Activated CD4-positive, alpha-beta T cell treated with anti-CD3 and anti-CD28 coated beads, Interleukin-2, amount 10 ng/mL, durations not matched to agents 24 days and 14 days (primary cell): ENCODE data around the gene SLC6A7. TPM values are rescaled to one million over a fixed set of nuclear protein-coding genes. Genes with fewer than 3 reads are reported as not detected.
"Not testable (repeated sequence)": the region's sequence is repeated elsewhere in the genome, so short reads cannot be mapped to it uniquely, and the experiment has no call there.

Source experiments
- DNase-seq: peaks from one replicate; pipeline ENCODE4 v3.0.0; 2022
- H3K27ac Mint-ChIP-seq: one replicate; pipeline ENCODE4 v1.8.0; 2022; ENCODE audit warnings: mild to moderate bottlenecking, mixed read lengths
- H3K27me3 Mint-ChIP-seq: one replicate; pipeline ENCODE4 v1.8.0; 2022; ENCODE audit warnings: mixed read lengths
- H3K36me3 Mint-ChIP-seq: one replicate; pipeline ENCODE4 v1.8.0; 2022; ENCODE audit warnings: low read depth, mild to moderate bottlenecking, mixed read lengths
- H3K4me1 Mint-ChIP-seq: one replicate; pipeline ENCODE4 v1.8.0; 2021; ENCODE audit warnings: mixed read lengths
- H3K4me3 Mint-ChIP-seq: one replicate; pipeline ENCODE4 v1.8.0; 2022; ENCODE audit warnings: mild to moderate bottlenecking, moderate library complexity, mixed read lengths
- H3K9me3 Mint-ChIP-seq: one replicate; pipeline ENCODE4 v1.8.0; 2021; ENCODE audit warnings: mixed read lengths
- intact Hi-C: fragments of 100-400 bp; cut with micrococcal nuclease; formaldehyde crosslinking; loops from one replicate; pipeline ENCODE4 v1.15.1; 2023
- total RNA-seq: library from RNA; stranded (reverse); gene quantifications from 2 replicates; pipeline ENCODE4 v1.2.3, GENCODE V29; 2022

The SLC6A7 gene
- total RNA-seq, 1 donor from 2014 or later = not detected

DNA sequence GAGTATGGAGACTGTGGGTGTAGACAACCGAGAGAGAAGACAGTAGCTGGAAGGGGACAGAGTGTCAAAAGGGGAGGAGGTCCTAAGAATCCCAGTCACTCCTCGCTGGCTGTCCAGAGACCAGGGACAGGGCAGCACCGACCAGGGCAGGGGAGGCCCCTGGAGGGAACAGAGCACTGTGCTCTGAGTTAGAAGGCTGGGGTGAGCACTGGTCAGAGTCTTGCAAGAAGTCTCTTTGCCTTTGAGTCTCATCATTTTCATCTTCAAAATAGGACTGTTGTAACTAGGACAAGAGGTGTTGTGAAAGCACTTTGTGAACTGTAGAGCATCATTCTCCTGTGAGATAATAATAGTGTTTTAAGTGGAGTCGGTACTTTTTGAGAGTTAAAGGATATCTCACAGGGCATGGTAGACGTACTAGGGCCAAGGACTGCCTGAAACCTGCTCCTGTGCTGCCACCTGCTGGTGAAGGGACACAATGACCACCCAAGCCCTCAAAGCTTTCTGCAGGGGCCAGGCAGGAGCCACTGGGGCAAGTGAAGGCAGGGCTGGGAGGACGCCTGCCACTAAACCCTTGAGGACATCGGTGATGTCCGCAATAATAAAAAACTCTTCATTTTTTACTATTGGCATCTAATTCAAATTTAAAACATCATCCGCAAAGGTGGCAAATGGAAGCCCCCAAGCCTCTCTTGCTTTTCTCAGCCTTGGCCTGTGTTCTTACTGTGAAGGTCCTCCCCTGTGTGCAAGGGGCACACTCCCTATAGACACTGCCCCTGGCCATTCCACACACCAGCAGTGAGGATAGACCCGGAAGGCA, 28.2 kb downstream of the SLC6A7 start:
- Mint-ChIP-seq H3K4me3 (no peak overlapping the region), H3K27ac (no peak overlapping the region), H3K4me1 (no peaks in the 10 kb centered on the region), H3K9me3 (no peaks in the 10 kb centered on the region), H3K36me3 (no peaks in the 10 kb centered on the region), H3K27me3 (peaks cover 3% of the 10 kb centered on the region)
- peak; percentile 94 for DNase-seq
- intact Hi-C loops = loop anchor here (1.0 to 10.0 kb wide), 4 partner anchors 57 to 384 kb away; partner anchors contain the start of genes HMGXB3 and TIGD6

GRCh38 chr5:150218693-150219035, 28.8 kb downstream of the SLC6A7 start:
- no peaks in the 10 kb centered on the region for H3K9me3 Mint-ChIP-seq
- no peak overlapping the region for H3K27ac Mint-ChIP-seq
- no peaks in the 10 kb centered on the region for H3K4me1 Mint-ChIP-seq
- H3K4me3 Mint-ChIP-seq = no peak overlapping the region
- intact Hi-C loops = loop anchor here (1.0 to 10.0 kb wide), 4 partner anchors 57 to 384 kb away; partner anchors contain the start of genes HMGXB3 and TIGD6
- H3K27me3 Mint-ChIP-seq = peaks cover 3% of the 10 kb centered on the region
- no peaks in the 10 kb centered on the region for H3K36me3 Mint-ChIP-seq
- no peak for DNase-seq

GRCh38 chr5:150219142-150219541, 29.3 kb downstream of the SLC6A7 start:
- DNase-seq = no peak
- Mint-ChIP-seq H3K27me3 (peaks cover 3% of the 10 kb centered on the region), H3K27ac (no peak overlapping the region), H3K36me3 (no peaks in the 10 kb centered on the region), H3K4me3 (no peak overlapping the region), H3K9me3 (no peaks in the 10 kb centered on the region), H3K4me1 (no peaks in the 10 kb centered on the region)
- intact Hi-C loops = loop anchor here (10.0 kb wide), 1 partner anchor 214 kb away; the partner anchor contains the start of genes HMGXB3 and TIGD6

DNA sequence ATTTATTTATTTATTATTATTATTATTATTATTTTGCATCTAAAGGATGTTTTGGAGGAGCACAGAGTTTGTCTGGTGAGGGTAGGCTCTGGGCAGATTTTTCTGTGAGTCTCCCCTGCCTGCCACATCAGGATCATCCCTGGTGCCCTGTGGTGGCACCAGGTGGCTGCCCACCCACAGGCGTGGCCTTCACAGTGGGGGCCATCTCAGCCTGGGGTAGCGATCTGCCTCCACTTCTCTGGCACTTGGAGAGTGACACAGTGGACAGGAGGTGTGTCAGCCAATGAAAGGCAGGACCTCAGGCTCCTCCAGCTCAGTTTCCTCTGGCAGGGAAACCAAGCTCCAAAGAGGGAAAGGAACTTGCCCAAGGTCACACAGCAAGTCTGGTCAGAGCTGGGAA, 30.0 kb downstream of the SLC6A7 start:
- Mint-ChIP-seq H3K27ac (no peak overlapping the region), H3K9me3 (no peaks in the 10 kb centered on the region)

DNA sequence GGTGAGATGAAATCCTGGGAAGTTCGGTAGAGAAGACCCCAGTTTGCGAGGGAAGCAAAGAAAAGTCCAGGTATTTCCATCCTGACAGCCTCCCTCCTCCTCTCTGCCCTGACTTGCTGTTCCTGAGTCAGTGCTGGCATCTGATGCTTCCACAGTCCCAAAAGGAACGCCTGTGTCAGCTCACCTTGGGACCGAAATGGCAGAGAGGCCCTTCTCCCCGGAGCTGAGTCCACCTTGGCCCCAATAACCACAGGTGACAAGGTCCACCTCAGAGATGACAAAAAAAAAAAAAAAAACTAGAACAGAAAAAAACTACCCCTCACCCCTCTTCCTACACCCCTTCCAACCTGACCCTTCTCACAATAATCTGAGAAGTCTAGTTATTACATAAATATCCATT, 31.6 kb downstream of the SLC6A7 start:
- Mint-ChIP-seq H3K4me3 (no peak overlapping the region), H3K27me3 (no peaks in the 10 kb centered on the region), H3K27ac (no peak overlapping the region), H3K9me3 (no peaks in the 10 kb centered on the region), H3K4me1 (no peaks in the 10 kb centered on the region), H3K36me3 (no peaks in the 10 kb centered on the region)
- DNase-seq = no peak
- intact Hi-C loops = no loop called here

More for the DNA sequence above, 30.0 kb downstream of the SLC6A7 start:
- H3K27me3 Mint-ChIP-seq = peaks cover 3% of the 10 kb centered on the region
- no peak overlapping the region for H3K4me3 Mint-ChIP-seq
- DNase-seq = no peak
- intact Hi-C loops = loop anchor here (10.0 kb wide), 1 partner anchor 215 kb away; the partner anchor contains the start of genes HMGXB3 and TIGD6
- H3K36me3 Mint-ChIP-seq = no peaks in the 10 kb centered on the region
- no peaks in the 10 kb centered on the region for H3K4me1 Mint-ChIP-seq

DNA sequence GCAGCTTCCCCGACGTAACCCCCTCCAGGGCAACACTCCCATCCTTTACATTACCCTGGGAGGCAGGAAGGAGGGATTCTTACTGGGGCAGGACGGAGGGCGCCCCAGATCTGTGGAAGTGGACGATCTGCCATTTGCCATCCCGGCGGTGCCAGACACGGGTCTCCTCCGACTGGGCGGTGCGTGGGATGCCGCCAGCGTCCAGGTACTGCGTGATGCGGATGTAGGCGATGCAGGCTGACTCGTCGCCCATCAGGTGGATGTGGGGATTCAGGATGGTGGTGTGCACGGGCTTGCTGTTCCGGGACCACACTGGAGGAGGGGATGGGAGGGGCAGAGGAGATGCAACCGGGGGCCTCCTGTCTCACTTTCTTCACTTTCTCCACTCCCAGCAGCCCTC, 33.0 kb downstream of the SLC6A7 start:
- H3K36me3 Mint-ChIP-seq = no peaks in the 10 kb centered on the region
- no peak overlapping the region for H3K4me3 Mint-ChIP-seq
- H3K27ac Mint-ChIP-seq = no peak overlapping the region
- H3K27me3 Mint-ChIP-seq = no peaks in the 10 kb centered on the region
- no peaks in the 10 kb centered on the region for H3K9me3 Mint-ChIP-seq
- intact Hi-C loops = no loop called here
- DNase-seq = no peak
- H3K4me1 Mint-ChIP-seq = no peaks in the 10 kb centered on the region

DNA sequence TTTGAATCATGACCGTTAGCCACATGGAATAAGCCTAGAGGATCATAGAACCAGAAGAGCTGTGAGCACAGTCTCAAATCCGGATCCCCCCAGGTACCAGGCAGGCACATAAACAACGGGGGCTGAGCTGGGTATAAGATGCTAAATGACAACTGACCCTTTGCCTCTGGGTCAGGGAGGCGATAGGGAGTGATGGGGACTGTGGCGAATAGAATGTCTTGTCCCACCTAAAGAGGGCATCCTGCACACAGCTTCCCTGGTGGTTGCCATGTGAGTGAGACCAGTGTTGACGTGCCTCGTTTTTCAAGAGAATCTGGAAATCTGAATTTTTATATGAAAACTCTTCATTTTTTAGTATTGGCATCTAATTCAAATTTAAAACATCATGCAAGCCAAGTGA, 33.6 kb downstream of the SLC6A7 start:
- no peaks in the 10 kb centered on the region for H3K36me3 Mint-ChIP-seq
- H3K4me3 Mint-ChIP-seq = no peak overlapping the region
- H3K27me3 Mint-ChIP-seq = no peaks in the 10 kb centered on the region
- no peak for DNase-seq
- no peaks in the 10 kb centered on the region for H3K9me3 Mint-ChIP-seq
- intact Hi-C loops = no loop called here
- no peaks in the 10 kb centered on the region for H3K4me1 Mint-ChIP-seq
- no peak overlapping the region for H3K27ac Mint-ChIP-seq

DNA sequence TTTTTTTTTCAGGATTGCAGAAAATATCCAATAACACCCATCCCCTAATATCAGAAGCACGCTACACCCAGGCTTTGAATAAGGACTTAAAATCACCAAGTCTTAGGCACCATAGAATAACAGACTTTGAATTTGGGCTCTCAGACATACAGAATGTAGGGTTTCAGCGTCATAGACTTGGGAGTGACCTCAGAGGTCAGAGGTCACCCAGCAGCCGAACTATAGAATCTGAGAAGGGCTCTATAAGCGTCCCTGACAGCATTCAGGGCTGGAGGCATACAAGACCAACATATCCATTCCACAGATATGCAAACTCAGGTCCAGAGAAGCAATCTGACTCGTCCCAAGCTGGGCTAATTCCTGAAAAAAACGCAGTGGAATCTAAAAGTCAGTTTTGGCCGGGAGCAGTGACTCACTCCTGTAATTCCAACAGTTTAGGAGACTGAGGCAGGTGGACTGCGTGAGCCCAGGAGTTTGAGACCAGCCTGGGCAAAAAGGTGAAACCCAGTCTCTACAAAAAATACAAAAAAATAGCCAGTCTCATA, 34.7 kb downstream of the SLC6A7 start:
- no peak for DNase-seq
- no peaks in the 10 kb centered on the region for H3K4me1 Mint-ChIP-seq
- H3K27ac Mint-ChIP-seq = no peak overlapping the region
- H3K9me3 Mint-ChIP-seq = no peaks in the 10 kb centered on the region
- no peaks in the 10 kb centered on the region for H3K27me3 Mint-ChIP-seq
- H3K36me3 Mint-ChIP-seq = no peaks in the 10 kb centered on the region
- no peak overlapping the region for H3K4me3 Mint-ChIP-seq
- intact Hi-C loops = no loop called here

DNA sequence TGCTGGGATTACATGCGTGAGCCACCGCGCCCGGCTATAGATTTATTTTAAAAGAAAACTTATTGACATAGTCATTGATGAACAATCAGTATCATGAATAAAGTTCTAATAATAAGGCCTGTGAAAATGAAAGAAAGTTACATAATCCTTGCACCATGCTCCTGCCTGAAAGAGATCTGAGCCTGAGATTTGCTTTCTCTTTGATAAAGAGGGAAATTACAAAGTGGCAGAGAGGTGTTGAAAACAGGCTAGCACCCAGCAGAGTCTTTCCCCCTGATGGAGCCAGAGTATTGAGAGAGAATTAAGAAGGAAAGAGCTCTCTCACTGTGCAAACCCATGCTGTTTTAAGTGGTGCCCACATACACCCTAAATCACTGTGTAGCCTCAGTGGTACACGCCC, 37.2 kb downstream of the SLC6A7 start:
- Mint-ChIP-seq H3K27me3 (no peaks in the 10 kb centered on the region), H3K27ac (no peak overlapping the region), H3K36me3 (no peaks in the 10 kb centered on the region), H3K4me1 (no peaks in the 10 kb centered on the region), H3K4me3 (no peak overlapping the region), H3K9me3 (no peaks in the 10 kb centered on the region)
- intact Hi-C loops = no loop called here
- no peak for DNase-seq

- DNase-seq = no peak
- no peaks in the 10 kb centered on the region for H3K36me3 Mint-ChIP-seq
- no peak overlapping the region for H3K4me3 Mint-ChIP-seq
- intact Hi-C loops = no loop called here
- no peaks in the 10 kb centered on the region for H3K9me3 Mint-ChIP-seq
- no peak overlapping the region for H3K27ac Mint-ChIP-seq
- H3K4me1 Mint-ChIP-seq = no peaks in the 10 kb centered on the region
- H3K27me3 Mint-ChIP-seq = no peaks in the 10 kb centered on the region
These were observed 37.9 kb downstream of the SLC6A7 start for GRCh38 chr5:150227606-150228273.

- H3K36me3 Mint-ChIP-seq = no peaks in the 10 kb centered on the region
- H3K27me3 Mint-ChIP-seq = no peaks in the 10 kb centered on the region
- H3K9me3 Mint-ChIP-seq = no peaks in the 10 kb centered on the region
- no peak overlapping the region for H3K27ac Mint-ChIP-seq
- H3K4me3 Mint-ChIP-seq = no peak overlapping the region
- H3K4me1 Mint-ChIP-seq = no peaks in the 10 kb centered on the region
- intact Hi-C loops = no loop called here
- no peak for DNase-seq
These were observed 39.7 kb downstream of the SLC6A7 start for GRCh38 chr5:150229571-150229970.

DNA sequence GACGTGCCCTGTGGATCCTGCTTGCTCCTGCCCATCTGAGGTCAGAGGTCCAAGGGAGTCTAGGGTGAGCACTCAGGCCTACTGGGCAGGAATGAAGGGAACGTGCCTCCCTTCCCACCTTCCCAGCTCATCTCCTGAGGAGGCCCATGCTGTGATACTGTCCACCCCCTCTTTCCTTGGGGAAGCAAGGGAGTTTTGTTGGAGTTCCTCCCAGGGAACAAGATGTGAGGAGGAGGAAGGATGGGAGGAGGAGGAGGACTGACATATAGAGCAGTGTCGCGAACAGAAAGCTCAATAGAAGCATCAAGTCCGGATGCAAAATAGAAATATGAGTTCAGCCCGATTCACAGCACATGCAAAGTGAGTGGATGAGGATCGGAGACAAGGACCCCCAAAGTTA, 41.0 kb downstream of the SLC6A7 start:
- H3K36me3 Mint-ChIP-seq = no peaks in the 10 kb centered on the region
- no peak overlapping the region for H3K4me3 Mint-ChIP-seq
- no peaks in the 10 kb centered on the region for H3K4me1 Mint-ChIP-seq
- no peaks in the 10 kb centered on the region for H3K27me3 Mint-ChIP-seq
- H3K9me3 Mint-ChIP-seq = no peaks in the 10 kb centered on the region
- H3K27ac Mint-ChIP-seq = no peak overlapping the region
- intact Hi-C loops = no loop called here
- no peak for DNase-seq

- H3K27me3 Mint-ChIP-seq, intact Hi-C loops, H3K4me3 Mint-ChIP-seq, DNase-seq, H3K36me3 Mint-ChIP-seq, H3K4me1 Mint-ChIP-seq, H3K27ac Mint-ChIP-seq, H3K9me3 Mint-ChIP-seq: not testable (repeated sequence)
These were observed 43.8 kb downstream of the SLC6A7 start for GRCh38 chr5:150233706-150234105.
